ENCODE measurements around the gene PIP5KL1.
"Not testable (repeated sequence)": the region's sequence is repeated elsewhere in the genome, so short reads cannot be mapped to it uniquely, and the experiment has no call there.

The PIP5KL1 gene

DNA sequence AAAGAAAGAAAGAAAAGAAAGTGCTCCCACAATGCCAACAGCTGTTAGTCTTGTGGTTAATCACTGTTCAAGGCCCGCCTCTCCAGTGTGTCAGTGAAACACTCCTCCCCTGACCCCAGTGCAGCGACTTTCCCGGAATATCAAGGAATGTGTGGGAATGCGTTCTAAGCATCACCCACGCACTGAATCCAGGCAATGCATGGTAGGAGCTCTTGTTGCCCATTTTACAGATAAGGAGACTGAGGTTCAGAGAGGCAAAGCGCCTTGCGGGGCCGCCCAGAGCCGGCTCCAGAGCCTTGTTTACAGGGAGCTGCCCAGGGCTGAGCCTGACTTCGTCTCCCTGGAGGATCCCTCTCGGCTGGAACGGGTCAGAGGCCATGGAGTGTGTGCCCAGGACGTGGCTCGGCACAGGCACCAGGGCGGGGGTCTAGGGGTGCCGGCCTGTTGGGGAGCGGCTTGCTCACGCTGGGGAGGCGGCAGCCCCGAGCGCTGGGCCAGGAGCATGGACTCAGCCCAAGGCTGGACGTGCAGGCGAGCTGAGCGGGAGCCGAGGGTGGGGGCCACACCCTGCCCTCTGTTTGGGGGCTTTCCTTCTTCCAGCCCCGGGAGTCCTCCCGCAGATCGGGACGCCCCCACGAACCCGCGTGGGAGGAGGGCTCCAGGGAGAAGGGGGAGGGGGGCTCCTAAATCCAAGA is 32.0 kb downstream of the PIP5KL1 start:
- peak in 17 of 56 donors; percentile 20 to 71 (median 45) for DNase-seq

DNA sequence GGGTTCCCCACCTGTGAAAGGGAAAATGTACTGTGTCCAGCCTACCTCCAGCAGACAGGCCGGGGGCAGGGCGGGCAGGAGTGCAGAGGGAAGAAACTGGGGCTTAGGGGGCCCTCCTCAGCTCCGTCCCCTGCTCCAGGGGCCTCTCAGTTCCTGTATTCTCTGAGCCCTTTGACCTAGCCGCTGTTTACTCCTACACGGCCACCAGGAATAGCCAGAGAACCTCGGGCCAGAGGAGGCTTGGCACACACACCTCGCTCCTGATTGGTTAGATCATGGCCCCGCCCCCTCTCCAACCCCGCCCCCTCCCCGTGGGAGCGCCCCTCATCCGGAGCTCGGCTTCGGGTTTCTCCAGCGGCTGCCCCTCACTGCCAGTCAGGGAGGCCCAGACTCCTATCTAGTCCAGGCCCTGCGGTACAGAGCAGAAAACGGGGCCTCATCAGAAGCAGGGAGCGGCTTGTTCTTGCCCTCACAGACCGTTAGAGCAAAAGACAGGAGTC is 33.3 kb downstream of the PIP5KL1 start:
- peak in 50 of 56 donors; percentile 27 to 82 (median 69) for DNase-seq

DNA sequence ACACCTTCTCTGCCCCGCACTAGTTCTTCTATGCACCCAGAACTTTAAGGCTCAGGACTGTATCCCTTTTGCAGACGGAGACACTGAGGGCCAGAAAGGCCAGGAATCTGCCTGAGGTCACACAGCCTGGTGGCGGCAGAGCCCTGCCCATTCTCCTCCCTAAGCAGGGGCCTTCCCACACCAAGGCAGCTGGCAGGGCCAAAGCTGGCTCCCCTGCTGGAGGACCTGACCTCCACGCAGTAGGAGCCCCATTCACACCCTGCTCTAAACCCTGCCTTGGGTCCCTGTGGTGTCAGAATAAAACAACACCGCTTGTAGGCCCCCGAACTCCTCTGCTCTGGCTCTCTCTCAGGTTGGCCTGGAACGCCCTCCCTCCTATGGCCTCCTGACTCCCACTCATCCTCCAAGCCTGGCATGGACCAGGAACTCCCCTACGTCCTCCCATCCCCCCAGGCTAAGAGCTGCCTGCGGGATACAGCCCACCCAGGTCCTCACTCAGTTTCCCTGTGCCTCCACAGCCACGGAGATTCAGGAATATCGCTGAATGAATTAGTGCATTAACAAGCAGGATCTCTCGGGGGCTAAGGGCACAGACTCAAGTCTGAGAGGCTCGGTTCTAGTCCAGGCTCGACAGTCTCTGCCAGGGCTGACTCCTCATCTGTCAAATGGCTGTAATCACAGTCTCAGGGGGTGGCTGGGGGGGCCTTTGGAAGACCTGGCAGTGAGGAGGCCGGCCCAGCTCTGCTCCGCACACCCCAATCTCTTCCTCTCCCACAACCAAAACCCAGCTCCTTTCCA is 34.0 kb downstream of the PIP5KL1 start:
- DNase-seq = no peak

GRCh38 chr9:127895811-127896210 is 34.8 kb downstream of the PIP5KL1 start:
- DNase-seq = no peak

DNA sequence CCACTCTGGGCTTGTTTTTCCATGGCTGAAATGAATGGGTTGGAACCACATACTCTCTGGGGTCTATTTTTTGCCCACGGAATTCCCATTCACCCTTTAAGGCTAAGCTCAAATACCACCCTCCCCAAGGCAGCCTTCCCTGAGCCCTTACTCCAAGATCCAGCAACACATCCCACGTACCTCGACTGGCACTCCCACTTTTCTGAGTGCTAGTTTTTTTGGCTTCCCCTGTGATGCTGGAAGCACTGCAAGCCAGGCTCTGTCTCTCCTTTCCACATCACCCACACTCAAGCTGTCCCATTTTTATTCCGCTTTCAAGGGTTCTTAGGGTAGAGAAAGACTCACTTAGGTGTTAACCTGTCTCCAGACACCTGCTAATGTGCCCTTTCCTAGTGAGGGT is 37.2 kb downstream of the PIP5KL1 start:
- no peak for DNase-seq

GRCh38 chr9:127892831-127893230 is 37.7 kb downstream of the PIP5KL1 start:
- no peak for DNase-seq

DNA sequence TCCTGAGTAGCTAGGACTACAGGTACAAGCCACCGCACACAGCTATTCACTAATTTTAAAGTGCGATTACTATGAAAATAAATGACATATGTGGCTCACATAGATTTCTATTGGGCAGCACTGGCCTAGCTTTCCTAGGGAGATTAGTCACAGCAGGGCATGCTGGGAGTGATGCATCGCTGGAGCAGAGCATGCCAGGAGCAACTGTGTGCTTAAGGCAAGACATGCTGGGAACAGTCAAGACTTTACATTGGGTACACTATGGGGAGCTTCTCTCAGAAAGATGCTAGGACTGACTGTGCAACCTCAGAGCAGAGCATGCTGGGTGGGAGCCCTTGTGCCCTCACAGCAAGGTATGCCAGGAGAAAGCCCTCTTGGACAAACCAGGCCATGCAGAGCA is 40.5 kb downstream of the PIP5KL1 start:
- DNase-seq = no peak

- DNase-seq = no peak
Observed at GRCh38 chr9:127887792-127888191, 42.8 kb downstream of the PIP5KL1 start.

DNA sequence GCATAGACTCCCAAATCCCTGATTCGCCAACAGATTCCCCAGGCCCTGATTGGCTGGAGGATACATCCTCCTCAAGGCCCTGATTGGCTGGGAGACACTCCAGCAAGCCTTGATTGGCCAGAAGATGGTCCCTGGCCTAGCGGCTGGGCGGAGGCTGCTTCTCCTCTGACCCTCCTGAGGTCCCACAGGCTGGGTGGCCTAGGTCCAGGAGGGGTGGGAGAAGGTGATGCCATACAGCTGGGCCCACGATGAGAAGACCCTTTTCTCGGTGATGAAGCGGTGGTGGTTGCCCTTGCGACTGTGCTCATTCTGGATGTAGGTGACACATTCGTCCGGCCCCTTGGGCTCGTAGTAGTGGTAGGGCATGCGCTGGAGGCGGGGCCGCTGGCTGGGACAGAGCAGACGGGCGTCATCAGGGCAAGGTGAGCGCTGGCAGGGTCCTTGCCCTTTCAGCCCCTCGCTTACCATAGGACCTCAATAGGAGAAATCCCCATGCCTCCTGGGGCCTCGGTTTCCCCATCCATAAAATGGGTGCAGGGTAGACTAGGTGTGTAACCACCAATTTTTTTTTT is 44.1 kb downstream of the PIP5KL1 start:
- no peak for DNase-seq

DNA sequence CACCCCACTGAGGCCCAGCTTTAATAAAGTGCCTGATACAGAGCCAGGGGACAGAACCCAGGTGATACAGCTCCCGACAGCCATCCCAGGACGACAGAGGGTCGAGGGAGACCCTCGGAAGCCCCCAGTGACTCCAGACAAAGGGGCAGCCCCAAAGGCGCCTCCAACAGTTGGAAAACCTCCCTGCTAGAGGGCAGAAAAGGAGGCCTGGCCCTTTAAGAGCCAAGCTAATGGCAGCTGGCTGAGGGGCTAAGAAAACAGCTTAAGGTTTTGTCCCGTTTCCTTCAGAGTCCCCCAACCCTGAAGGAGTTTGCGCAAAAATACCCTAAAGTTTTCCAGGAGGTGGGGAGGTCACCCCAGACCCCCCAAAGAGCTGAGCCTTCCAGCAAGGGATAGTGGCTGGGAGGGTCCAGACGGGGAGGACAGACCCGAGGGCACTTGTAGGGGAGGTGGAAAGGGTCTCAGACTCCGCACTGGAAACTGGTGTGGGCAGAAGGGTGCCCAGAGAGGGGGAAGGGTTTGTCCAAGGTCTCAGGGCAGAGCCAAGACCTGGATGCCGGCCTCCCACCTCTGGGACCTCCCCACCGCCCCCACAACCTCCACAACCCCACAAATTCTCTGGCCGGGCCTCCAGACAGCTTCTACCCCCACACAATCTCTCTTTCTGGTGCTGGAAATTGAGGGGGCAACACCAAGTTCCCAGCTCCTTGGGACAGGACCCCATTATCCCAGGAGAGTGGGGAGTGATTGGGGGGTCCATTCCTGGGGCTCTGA is 44.9 kb downstream of the PIP5KL1 start:
- DNase-seq = no peak

- DNase-seq = no peak
Observed at GRCh38 chr9:127884976-127885490, 45.5 kb downstream of the PIP5KL1 start.

- peak in 15 of 56 donors; percentile 15 to 66 (median 31) for DNase-seq
Observed at GRCh38 chr9:127884427-127884911, 46.1 kb downstream of the PIP5KL1 start.

GRCh38 chr9:127883959-127884358 is 46.6 kb downstream of the PIP5KL1 start:
- DNase-seq = no peak

DNA sequence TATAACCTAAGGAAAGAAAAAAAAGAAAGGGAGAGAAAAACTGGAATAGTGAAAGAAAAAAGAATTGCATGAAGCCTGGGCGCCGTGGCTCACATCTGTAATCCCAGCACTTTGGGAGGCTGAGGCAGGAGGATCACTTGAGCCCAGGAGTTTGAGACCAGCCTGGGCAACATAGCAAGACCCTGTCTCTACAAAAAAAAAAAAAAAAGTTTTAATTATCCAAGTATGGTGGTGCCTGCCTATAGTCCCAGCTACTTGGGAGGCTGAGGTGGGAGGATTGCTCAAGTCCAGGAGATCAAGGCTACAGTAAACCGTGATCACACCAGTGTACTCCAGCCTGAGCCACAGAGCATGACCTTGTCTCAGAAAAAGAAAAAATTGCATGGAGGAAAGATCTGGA is 48.9 kb downstream of the PIP5KL1 start:
- not testable (repeated sequence) for DNase-seq

DNA sequence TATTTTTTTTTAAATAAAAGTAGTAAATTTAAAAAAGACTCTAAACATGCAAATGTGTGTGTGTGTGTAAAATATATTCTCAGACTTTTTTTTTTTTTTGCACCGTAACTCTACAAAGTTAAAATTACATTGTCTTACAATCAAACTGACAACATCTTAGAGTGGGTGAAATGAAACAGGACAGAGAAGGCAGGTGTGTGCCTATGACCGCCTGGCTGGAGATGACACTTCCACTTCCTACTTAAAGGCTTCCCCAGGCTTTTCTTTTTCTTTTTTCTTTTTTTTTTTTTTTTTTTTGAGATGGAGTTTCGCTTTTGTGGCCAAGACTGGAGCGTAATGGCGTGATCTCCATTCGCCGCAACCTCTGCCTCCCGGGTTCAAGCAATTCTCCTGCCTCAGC is 50.4 kb downstream of the PIP5KL1 start:
- DNase-seq = no peak

- no peak for DNase-seq
Observed at GRCh38 chr9:127878652-127879390, 51.8 kb downstream of the PIP5KL1 start.

- DNase-seq = peak in 9 of 56 donors; percentile 11 to 61 (median 33)
Observed at GRCh38 chr9:127878001-127878651, 52.5 kb downstream of the PIP5KL1 start.

GRCh38 chr9:127877566-127877998 is 53.0 kb downstream of the PIP5KL1 start, which contains the start of gene AK1:
Gene AK1, minus strand, starts transcription at chr9:127877675. Its CDS starts 3,058 bp downstream, at chr9:127874617.
- peak in 54 of 56 donors; percentile 27 to 92 (median 77) for DNase-seq

Measured in nucleus accumbens (tissue), 56 donors.